GF-D8 (cell line): ENCODE measurements around the gene MFSD6.

Experiments used
- DNase-seq: peaks from one replicate; lab custom pipeline; 2025; lab: John Stamatoyannopoulos, UW

Gene MFSD6

DNA sequence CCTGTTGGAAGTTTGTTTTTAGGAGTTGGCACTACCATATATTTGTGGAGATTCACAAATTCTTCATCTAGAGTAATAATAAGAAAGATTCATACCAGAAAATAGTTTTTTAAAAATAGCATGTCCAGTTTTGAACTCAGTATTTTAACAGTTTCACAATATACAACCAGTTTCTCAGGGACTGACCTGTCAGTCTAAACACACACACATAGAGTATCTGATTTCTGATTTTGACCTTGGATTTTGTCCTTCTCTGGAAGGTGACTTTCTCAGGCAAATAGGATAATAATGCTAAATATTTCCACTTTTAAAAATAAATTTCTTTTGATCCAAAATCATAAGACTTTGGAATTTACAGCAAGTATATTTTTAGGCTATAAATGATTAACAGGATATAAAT is 32.0 kb downstream of the MFSD6 start:
- DNase-seq = no peak

DNA sequence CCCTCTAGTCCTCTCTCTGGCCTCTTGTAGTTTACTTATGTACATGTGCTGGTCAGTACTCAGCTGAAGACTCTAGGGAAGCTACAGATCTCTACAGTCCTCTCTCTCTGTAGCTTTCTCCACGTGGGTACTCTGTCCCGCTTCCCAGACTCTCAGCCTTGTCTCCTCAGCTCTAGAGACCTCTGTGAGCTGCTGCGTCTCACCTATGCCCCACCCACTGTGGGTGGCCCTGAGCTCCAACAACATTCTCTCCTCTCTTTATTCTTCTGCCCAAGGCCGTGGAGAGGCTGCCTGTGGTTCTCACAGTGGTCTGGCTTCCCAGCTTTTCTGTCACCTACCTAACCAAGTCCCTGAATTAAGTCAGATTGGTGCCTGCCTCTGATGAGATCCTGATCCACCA is 33.4 kb downstream of the MFSD6 start:
- DNase-seq = no peak

DNA sequence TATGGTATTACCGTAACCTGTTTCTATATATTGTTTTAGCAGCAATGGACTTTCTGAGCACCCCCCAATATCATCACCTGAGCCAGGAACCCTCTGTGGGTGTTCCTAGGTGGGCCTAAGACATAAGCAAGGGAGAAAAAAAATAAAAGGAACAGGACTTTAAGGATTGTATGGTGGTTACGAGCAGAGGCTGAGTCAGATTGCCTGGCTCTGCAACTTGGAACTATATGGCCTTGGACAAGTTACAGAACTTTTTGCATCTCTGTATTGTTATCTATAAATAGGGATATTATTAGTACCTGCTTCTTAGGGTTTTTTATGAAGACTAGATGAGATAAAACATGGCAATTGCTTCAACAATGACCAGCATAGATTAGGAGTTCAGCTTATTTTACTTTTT is 34.9 kb downstream of the MFSD6 start:
- DNase-seq = no peak

- no peak for DNase-seq
Measured at GRCh38 chr2:190443778-190444481, 35.8 kb downstream of the MFSD6 start.

GRCh38 chr2:190444976-190445375 is 36.8 kb downstream of the MFSD6 start:
- DNase-seq = no peak

GRCh38 chr2:190446193-190446592 is 38.0 kb downstream of the MFSD6 start:
- DNase-seq = no peak

DNA sequence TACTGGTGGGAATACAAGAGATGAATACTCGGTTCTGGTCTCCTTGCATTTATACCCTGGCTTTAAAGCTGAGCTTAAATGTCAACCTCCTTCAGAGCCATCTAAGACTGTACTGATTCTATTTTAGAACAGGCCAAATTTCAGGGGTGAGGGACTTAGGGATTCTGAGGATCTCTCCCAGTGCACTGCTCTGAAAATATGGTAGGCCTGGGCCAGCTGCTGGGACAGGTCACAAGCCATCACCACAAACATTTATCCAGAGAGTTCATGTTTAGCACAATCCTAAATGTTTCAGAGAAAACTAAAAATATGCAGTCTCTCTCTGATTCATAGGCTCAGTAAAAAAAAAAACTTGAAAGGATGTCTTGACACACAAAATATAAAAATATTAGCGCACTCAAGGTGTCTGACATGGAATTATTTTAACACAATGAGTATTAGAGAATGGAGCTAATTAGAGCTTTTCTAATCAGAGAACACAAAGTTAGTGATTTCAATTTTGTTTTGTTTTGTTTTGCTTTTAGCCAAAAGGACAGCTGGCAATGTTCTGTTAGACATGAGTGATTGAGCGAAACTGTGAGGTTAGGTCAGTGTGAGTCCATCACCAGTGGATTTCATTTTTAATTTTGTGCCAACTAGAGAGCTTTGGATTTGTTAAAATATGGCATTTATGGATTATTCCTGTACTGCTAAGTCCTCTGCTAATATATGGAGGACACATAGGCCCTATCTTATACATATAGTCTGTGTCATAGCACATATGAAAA is 38.8 kb downstream of the MFSD6 start:
- DNase-seq = no peak

GRCh38 chr2:190447766-190448165 is 39.6 kb downstream of the MFSD6 start:
- DNase-seq = no peak

- DNase-seq = no peak
Measured at GRCh38 chr2:190449925-190450324, 41.8 kb downstream of the MFSD6 start.

GRCh38 chr2:190450363-190450762 is 42.2 kb downstream of the MFSD6 start:
- no peak for DNase-seq

- DNase-seq = no peak
Measured at GRCh38 chr2:190451561-190452176, 43.5 kb downstream of the MFSD6 start.

DNA sequence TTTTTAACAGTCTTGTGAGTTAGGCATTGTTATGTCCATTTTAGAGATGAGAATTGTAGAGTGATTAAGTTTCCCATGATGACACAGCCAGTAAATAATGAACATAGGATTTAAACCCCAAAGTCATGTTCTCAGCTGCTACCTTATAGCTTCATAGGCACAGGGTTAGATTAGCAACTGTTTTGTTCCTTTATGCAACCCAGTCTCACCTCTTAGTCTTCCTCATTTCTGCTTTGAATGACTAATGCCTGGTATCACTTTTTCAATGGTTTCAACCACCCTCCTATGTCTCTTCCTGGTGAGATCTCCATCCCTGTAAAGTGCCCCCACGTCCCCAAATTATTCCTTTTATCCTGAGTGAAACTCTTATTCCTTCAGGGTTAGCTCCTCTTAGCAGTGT is 44.3 kb downstream of the MFSD6 start:
- no peak for DNase-seq

GRCh38 chr2:190454795-190455194 is 46.6 kb downstream of the MFSD6 start:
- no peak for DNase-seq

DNA sequence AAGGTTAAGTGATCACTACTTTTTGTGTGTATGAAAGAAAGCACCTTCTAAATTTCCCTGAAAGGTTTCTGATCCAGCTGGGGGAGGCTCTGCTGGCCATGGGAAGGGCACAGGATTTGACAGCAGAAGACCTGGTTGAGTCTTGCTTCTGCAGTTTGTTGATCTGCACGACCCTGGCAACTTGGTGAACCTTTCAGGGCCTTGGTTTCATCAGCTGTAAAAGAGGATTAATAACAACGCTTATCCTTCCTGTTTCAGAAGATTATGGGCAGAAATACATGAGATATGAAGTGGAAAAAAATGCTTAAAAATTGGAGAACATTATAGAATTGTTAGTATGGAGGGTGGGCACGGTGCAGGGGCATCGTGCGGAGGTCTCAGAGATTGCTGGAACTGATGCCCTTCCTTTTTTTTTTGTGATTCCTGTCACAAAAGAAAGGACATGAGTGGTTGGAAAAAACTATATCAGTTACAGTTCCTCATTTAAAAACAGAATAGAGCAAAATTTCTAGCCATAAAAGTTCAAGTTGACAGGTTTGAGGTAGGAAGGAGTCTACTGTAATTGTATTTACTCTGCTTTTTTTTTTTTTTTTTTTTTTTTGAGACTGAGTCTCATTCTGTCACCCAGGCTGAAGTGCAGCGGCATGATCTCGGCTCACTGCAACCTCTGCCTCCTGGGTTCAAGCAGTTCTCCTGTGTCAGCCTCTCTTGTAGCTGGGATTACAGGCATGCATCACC is 47.4 kb downstream of the MFSD6 start:
- DNase-seq = no peak

DNA sequence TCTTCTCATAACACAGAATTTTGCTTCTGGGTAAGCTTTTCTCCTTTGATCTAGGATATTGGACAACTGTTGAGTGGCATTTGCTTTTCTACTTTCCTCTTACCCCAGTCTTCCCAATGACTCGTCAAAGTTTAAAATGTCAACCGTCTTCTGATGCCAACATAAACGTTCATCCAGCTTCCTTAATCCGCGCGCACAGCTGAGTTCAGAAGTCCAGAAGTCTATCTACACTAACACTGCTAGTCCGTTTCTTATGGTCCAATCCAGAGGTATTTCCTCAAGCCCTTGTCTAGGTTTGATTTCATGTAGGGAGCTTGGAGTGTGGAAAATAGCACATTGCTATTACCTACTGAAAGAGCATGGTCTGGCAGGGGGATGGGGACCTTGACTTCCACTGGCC is 48.7 kb downstream of the MFSD6 start:
- DNase-seq = no peak

GRCh38 chr2:190457256-190457655 is 49.1 kb downstream of the MFSD6 start:
- DNase-seq = no peak

GRCh38 chr2:190458352-190459107 is 50.4 kb downstream of the MFSD6 start:
- DNase-seq = no peak

- no peak for DNase-seq
Measured at GRCh38 chr2:190459881-190460280, 51.7 kb downstream of the MFSD6 start.

DNA sequence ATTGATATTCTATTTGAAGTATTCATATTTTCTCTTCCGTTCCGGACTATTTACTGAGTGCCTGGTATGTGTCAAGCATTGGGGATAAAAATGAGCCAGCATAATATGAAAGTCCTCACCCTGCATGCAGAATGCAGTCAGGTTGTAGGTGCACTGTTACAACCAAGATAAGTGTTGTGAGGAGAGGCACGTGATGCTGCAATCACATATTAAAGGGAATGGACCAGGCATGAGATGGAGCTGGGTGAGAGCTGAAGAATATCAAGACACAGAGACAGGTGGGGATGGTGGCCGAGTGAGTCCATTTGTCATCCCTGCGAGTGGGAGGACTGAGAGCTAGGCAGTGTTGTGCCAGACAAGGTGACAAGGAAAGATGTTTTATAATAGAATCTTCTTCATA is 52.3 kb downstream of the MFSD6 start:
- no peak for DNase-seq

DNA sequence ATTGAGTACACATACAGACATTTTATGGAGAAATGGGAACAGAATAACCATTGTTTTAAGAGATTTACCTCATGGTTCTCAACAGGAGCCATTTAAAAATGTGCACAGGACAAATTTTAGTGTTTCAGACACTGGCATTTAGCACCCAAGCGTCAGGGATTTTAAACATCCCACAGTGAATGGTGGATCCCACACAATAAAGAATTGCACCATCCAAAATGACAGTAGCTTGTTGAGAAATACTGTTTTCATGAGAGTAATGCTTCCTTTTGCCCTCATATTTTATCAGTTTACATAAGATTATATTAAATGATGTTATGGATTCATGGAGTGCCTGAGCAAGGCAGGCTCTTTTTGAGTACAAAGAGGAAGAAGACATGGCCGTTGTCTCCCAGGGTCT is 54.0 kb downstream of the MFSD6 start:
- DNase-seq = no peak

DNA sequence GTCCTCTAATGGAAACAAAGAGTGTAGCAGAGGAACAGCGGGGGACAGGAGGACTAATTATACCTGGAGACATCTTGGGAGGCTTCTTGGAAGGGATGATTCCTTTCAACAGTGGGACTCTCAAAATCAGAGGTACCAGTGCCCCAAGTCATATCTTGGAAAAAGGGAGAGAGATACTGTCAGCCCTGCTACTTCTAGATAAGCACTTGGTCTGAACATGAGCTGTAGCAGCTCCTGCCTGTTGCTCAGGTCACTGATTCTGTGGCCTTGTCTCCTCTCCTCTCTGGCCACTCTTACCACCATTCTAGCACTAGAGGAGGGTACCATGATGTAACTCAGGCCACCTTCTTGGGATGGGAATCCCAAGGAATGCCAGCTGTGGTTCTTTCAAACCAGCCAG is 54.5 kb downstream of the MFSD6 start:
- no peak for DNase-seq

DNA sequence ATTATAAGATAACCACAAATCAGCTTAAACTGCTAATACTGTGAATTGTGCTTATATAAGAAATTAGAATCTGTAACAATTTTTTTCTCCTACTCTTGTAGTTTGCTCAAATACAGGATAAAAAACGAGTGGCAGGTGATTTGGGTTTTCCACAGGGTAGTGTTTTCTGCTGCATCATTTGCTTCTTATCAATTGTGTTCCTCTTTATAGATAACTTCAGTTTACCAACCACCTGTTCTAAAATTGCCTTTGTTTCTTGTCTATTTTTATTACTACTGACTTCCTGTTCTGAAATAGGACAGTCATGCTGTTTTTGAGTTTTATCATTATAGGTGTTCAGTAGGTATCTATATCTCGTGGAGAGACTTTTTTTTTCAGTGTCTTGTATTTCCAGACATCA is 56.9 kb downstream of the MFSD6 start:
- no peak for DNase-seq
